WTC11 (cell line): ENCODE measurements around the gene ERC2. TPM values are rescaled to one million over a fixed set of nuclear protein-coding genes. Genes with fewer than 3 reads are reported as not detected.

Experiments
- ATAC-seq: fragments of 200-7000 bp; cut with Tn5 transposase; 2 replicates; pipeline ENCODE4 v1.10.0; 2021; ENCODE audit warnings: mild to moderate bottlenecking, moderate library complexity
- CTCF ChIA-PET: fragments of 300-600 bp; sonication (Branson Sonifier 250); formaldehyde crosslinking; loops from one replicate; lab custom pipeline; 2021; ENCODE audit warnings: antibody characterized with exemption; lab: Charles Lee
- POLR2A ChIA-PET: fragments of 350-600 bp; sonication (Branson Sonifier 250); formaldehyde crosslinking; loops from one replicate; lab custom pipeline; 2021; ENCODE audit warnings: antibody characterized with exemption; lab: Charles Lee
- DNase-seq: peaks from one replicate; pipeline ENCODE4 v3.0.0; 2021; ENCODE audit warnings: low spot score
- H3K27ac Mint-ChIP-seq: 2 replicates; pipeline ENCODE4 v1.8.0; 2021; ENCODE audit warnings: mixed read lengths
- H3K27me3 Mint-ChIP-seq: 2 replicates; pipeline ENCODE4 v1.8.0; 2021; ENCODE audit warnings: low read depth, mild to moderate bottlenecking, moderate library complexity, mixed read lengths
- H3K36me3 Mint-ChIP-seq: 2 replicates; pipeline ENCODE4 v1.8.0; 2021; ENCODE audit warnings: mixed read lengths
- H3K4me1 Mint-ChIP-seq: 2 replicates; pipeline ENCODE4 v1.8.0; 2022; ENCODE audit warnings: mixed read lengths
- H3K4me3 Mint-ChIP-seq: 2 replicates; pipeline ENCODE4 v1.8.0; 2021; ENCODE audit warnings: mild to moderate bottlenecking, moderate library complexity, mixed read lengths
- H3K9me3 Mint-ChIP-seq: 2 replicates; pipeline ENCODE4 v1.8.0; 2021; ENCODE audit warnings: mixed read lengths
- AFF4 ChIP-seq: sonication (generic); formaldehyde crosslinking; IDR thresholded peaks from 2 replicates; pipeline ENCODE4 v1.8.1; 2023; ENCODE audit warnings: mild to moderate bottlenecking, missing genetic modification reagents, borderline replicate concordance
- ATF2 ChIP-seq: sonication (generic); formaldehyde crosslinking; IDR thresholded peaks from 2 replicates; pipeline ENCODE4 v1.8.1; 2022; ENCODE audit warnings: low read depth, missing genetic modification reagents, borderline replicate concordance
- ATF6 ChIP-seq: sonication (generic); formaldehyde crosslinking; IDR thresholded peaks from 2 replicates; pipeline ENCODE4 v1.8.1; 2023; ENCODE audit warnings: mild to moderate bottlenecking, missing genetic modification reagents
- GTF2I ChIP-seq: fragments of 250-450 bp; sonication (Bioruptor Pico); conservative IDR thresholded peaks from 2 replicates; pipeline ENCODE4 v1.4.0; 2021; ENCODE audit warnings: mild to moderate bottlenecking
- HMGXB4 ChIP-seq: sonication (generic); formaldehyde crosslinking; IDR thresholded peaks from 2 replicates; pipeline ENCODE4 v1.8.1; 2023; ENCODE audit warnings: mild to moderate bottlenecking, moderate library complexity, missing genetic modification reagents
- JAZF1 ChIP-seq: fragments of 250-450 bp; sonication (Bioruptor Pico); IDR thresholded peaks from 2 replicates; pipeline ENCODE4 v1.9.0; 2021; ENCODE audit warnings: moderate library complexity, mild to moderate bottlenecking, inconsistent platforms
- NFE2L1 ChIP-seq: sonication (generic); formaldehyde crosslinking; IDR thresholded peaks from 2 replicates; pipeline ENCODE4 v1.8.1; 2023; ENCODE audit warnings: missing genetic modification reagents
- NFYB ChIP-seq: sonication (generic); formaldehyde crosslinking; conservative IDR thresholded peaks from 2 replicates; pipeline ENCODE4 v1.8.0; 2022; ENCODE audit warnings: low read depth, missing genetic modification reagents
- RORB ChIP-seq: fragments of 250-450 bp; sonication (Bioruptor Pico); IDR thresholded peaks from 2 replicates; pipeline ENCODE4 v1.9.0; 2021; ENCODE audit warnings: mild to moderate bottlenecking
- SP1 ChIP-seq: sonication (generic); formaldehyde crosslinking; conservative IDR thresholded peaks from 2 replicates; pipeline ENCODE4 v1.8.1; 2022; ENCODE audit warnings: missing genetic modification reagents
- USF2 ChIP-seq: sonication (generic); formaldehyde crosslinking; IDR thresholded peaks from 2 replicates; pipeline ENCODE4 v1.8.1; 2023; ENCODE audit warnings: mild to moderate bottlenecking, missing genetic modification reagents, moderate library complexity
- ZBTB21 ChIP-seq: sonication (generic); formaldehyde crosslinking; IDR thresholded peaks from 2 replicates; pipeline ENCODE4 v1.8.1; 2023; ENCODE audit warnings: mild to moderate bottlenecking, missing genetic modification reagents, borderline replicate concordance
- ZNF121 ChIP-seq: sonication (generic); formaldehyde crosslinking; IDR thresholded peaks from 2 replicates; pipeline ENCODE4 v1.8.0; 2023; ENCODE audit warnings: missing genetic modification reagents
- ZNF138 ChIP-seq: sonication (generic); formaldehyde crosslinking; conservative IDR thresholded peaks from 2 replicates; pipeline ENCODE4 v1.8.1; 2022; ENCODE audit warnings: mild to moderate bottlenecking, moderate library complexity, missing genetic modification reagents
- ZNF416 ChIP-seq: fragments of 250-450 bp; sonication (Bioruptor Pico); IDR thresholded peaks from 2 replicates; pipeline ENCODE4 v1.9.0; 2021; ENCODE audit warnings: mild to moderate bottlenecking, inconsistent platforms
- ZNF671 ChIP-seq: fragments of 250-450 bp; sonication (Bioruptor Pico); IDR thresholded peaks from 2 replicates; pipeline ENCODE4 v1.8.0; 2021; ENCODE audit warnings: mild to moderate bottlenecking
- ZSCAN18 ChIP-seq: fragments of 250-450 bp; sonication (Bioruptor Pico); IDR thresholded peaks from 2 replicates; pipeline ENCODE4 v2.1.2; 2022; ENCODE audit warnings: mild to moderate bottlenecking, moderate library complexity
- total RNA-seq: library from RNA; stranded (reverse); gene quantifications from 3 replicates; pipeline ENCODE4 v1.2.3, GENCODE V29; 2021
- TF ChIP-seq, protein P1 (sequence below): fragments of 200-600 bp; IDR thresholded peaks from 2 replicates; pipeline ENCODE4 v1.8.0; 2022; ENCODE audit warnings: antibody characterized with exemption
- TF ChIP-seq, protein P2 (sequence below): sonication (generic); formaldehyde crosslinking; IDR thresholded peaks from 2 replicates; pipeline ENCODE4 v1.8.0; 2023; ENCODE audit warnings: missing genetic modification reagents

ERC2 gene
- total RNA-seq, 1 experiment from 2014 or later = 23.5 TPM

DNA sequence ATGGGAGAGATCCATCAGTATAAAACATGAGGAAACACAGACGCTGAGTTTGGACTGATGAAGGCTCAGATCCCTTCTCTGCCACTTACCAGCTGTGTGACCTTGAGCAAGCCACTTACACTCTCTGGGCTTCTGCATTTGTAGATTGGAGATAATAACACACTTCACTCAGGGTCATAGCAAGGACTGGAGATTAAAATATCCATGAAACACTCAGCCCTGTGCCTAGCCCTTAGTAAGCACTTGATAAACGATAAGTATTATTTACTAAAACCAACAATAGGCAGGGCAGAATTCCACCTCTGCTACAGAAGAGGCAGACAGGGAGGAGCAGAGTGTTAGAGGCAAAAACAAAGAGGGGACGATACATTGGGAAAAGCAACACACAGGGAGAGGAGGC, 560.7 kb downstream of the ERC2 start:
- no peaks in the 10 kb centered on the region for H3K27me3 Mint-ChIP-seq
- DNase-seq = no peak
- no peak overlapping the region for H3K4me3 Mint-ChIP-seq
- ATAC-seq = no peak
- CTCF ChIA-PET = interaction anchor here (1.3 kb wide), 1 partner anchor 135 kb away, joined by 3 read pairs; no protein-coding TSS in a partner anchor
- no peak overlapping the region for H3K27ac Mint-ChIP-seq
- no peaks in the 10 kb centered on the region for H3K9me3 Mint-ChIP-seq
- no peak for TF ChIP-seq ZBTB21 (CRISPR knock-in tag)
- TF ChIP-seq NFE2L1 = no peak
- no peak for TF ChIP-seq SP1 (CRISPR knock-in tag)
- no peak for TF ChIP-seq ZSCAN18 (CRISPR knock-in tag)
- TF ChIP-seq GTF2I = no peak
- no peak for TF ChIP-seq ATF2 (CRISPR knock-in tag)
- TF ChIP-seq ATF6 (CRISPR knock-in tag) = no peak
- no peak for TF ChIP-seq USF2
- TF ChIP-seq NFYB (CRISPR knock-in tag) = no peak
- TF ChIP-seq ZNF138 (CRISPR knock-in tag) = no peak
- no peak for TF ChIP-seq ZNF121 (CRISPR knock-in tag)
- TF ChIP-seq JAZF1 (CRISPR knock-in tag) = no peak
- no peak for TF ChIP-seq AFF4 (CRISPR knock-in tag)
- TF ChIP-seq, protein P1, sequence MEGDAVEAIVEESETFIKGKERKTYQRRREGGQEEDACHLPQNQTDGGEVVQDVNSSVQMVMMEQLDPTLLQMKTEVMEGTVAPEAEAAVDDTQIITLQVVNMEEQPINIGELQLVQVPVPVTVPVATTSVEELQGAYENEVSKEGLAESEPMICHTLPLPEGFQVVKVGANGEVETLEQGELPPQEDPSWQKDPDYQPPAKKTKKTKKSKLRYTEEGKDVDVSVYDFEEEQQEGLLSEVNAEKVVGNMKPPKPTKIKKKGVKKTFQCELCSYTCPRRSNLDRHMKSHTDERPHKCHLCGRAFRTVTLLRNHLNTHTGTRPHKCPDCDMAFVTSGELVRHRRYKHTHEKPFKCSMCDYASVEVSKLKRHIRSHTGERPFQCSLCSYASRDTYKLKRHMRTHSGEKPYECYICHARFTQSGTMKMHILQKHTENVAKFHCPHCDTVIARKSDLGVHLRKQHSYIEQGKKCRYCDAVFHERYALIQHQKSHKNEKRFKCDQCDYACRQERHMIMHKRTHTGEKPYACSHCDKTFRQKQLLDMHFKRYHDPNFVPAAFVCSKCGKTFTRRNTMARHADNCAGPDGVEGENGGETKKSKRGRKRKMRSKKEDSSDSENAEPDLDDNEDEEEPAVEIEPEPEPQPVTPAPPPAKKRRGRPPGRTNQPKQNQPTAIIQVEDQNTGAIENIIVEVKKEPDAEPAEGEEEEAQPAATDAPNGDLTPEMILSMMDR = no peak
- no peak for TF ChIP-seq ZNF671
- TF ChIP-seq ZNF416 (CRISPR knock-in tag) = no peak
- TF ChIP-seq RORB (CRISPR knock-in tag) = no peak
- TF ChIP-seq, protein P2, sequence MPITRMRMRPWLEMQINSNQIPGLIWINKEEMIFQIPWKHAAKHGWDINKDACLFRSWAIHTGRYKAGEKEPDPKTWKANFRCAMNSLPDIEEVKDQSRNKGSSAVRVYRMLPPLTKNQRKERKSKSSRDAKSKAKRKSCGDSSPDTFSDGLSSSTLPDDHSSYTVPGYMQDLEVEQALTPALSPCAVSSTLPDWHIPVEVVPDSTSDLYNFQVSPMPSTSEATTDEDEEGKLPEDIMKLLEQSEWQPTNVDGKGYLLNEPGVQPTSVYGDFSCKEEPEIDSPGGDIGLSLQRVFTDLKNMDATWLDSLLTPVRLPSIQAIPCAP (CRISPR knock-in tag) = no peak
- TF ChIP-seq HMGXB4 (CRISPR knock-in tag) = no peak
- TF ChIP-seq, all 79 proteins: peak for 0
- no peaks in the 10 kb centered on the region for H3K4me1 Mint-ChIP-seq
- H3K36me3 Mint-ChIP-seq = no peaks in the 10 kb centered on the region
- POLR2A ChIA-PET = no interaction called here
